Spleen (tissue), 11 donors: Measurements from ENCODE around the gene PTPRN2. TPM values are rescaled to one million over a fixed set of nuclear protein-coding genes. Genes with fewer than 3 reads are reported as not detected.

ENCODE experiments used
- DNase-seq: peaks from one replicate; pipeline ENCODE4 v3.0.0-alpha.2; 2020
- H3K27ac ChIP-seq, 8 donors: fragments of 200-600 bp; sonication (generic) in 7 of 8; 1 replicate in 4 of 8; 2 replicates in 4 of 8; pipeline versions ENCODE4 v1.5.0 to v1.8.0; 2016 to 2021; ENCODE audit warnings: inconsistent platforms in 4 of 8, mild to moderate bottlenecking in 4 of 8, moderate library complexity in 1 of 8
- H3K27me3 ChIP-seq, 7 donors: fragments of 200-600 bp; sonication (generic) in 6 of 7; replicated peaks in 1 of 7; 1 replicate in 4 of 7; 2 replicates in 3 of 7; pipeline versions ENCODE4 v1.5.0 to v1.8.0; 2016 to 2021; ENCODE audit warnings: inconsistent platforms in 3 of 7, mild to moderate bottlenecking in 1 of 7
- H3K36me3 ChIP-seq, 6 donors: fragments of 200-600 bp; sonication (generic) in 5 of 6; 1 replicate in 4 of 6; 2 replicates in 2 of 6; pipeline versions ENCODE4 v1.5.0 to v1.8.0; 2016 to 2021; ENCODE audit warnings: inconsistent platforms in 2 of 6
- H3K4me1 ChIP-seq, 6 donors: fragments of 200-600 bp; sonication (generic) in 5 of 6; 1 replicate in 3 of 6; 2 replicates in 3 of 6; pipeline versions ENCODE4 v1.5.0 to v1.8.0; 2016 to 2021; ENCODE audit warnings: inconsistent platforms in 3 of 6
- H3K4me3 ChIP-seq, 8 donors: fragments of 200-600 bp; sonication (generic) in 7 of 8; 1 replicate in 4 of 8; 2 replicates in 4 of 8; pipeline versions ENCODE4 v1.5.0 to v1.8.0; 2016 to 2021; ENCODE audit warnings: inconsistent platforms in 4 of 8, mild to moderate bottlenecking in 4 of 8, moderate library complexity in 2 of 8
- H3K9me3 ChIP-seq, 8 donors: fragments of 200-600 bp; sonication (generic) in 7 of 8; 1 replicate in 4 of 8; 2 replicates in 4 of 8; pipeline versions ENCODE4 v1.5.0 to v1.8.0; 2016 to 2021; ENCODE audit warnings: inconsistent platforms in 4 of 8
- POLR2A ChIP-seq, 3 donors: fragments of 450-650 bp; IDR thresholded peaks; one replicate each; pipeline ENCODE4 v1.5.1; 2017; ENCODE audit warnings: antibody characterized with exemption in 3 of 3, mild to moderate bottlenecking in 1 of 3
- POLR2AphosphoS5 ChIP-seq, 3 donors: sonication (generic); formaldehyde crosslinking; IDR thresholded peaks; one replicate each; pipeline ENCODE4 v1.5.1; 2017; ENCODE audit warnings: antibody characterized with exemption in 3 of 3
- WGBS, 5 donors: extraction: QIAGEN DNeasy Blood & Tissue Kit in 3 of 5; methylation state at CpG; one replicate each; pipeline versions ENCODE4 v1.1.5 to v1.1.7; 2013 to 2018; 5-methylcytosine and 5-hydroxymethylcytosine counted together
- intact Hi-C: fragments of 100-400 bp; cut with DNase I; formaldehyde crosslinking; loops from one replicate; pipeline ENCODE4 v1.15.0; 2023; ENCODE audit warnings: low total_unique reads
- polyA plus RNA-seq, 3 donors: library from polyadenylated mRNA; stranded (reverse); fragments of 200-250 nt; gene quantifications; one replicate each; pipeline ENCODE4 v1.2.1, GENCODE V29; 2013
- total RNA-seq, 7 donors: library from RNA; depleted of rRNA in 3 of 7; stranded (reverse); fragments of >200 nt in 3 of 7; fragmentation: NEBNext Ultra II Directional in 4 of 7; extraction: Animal tissue kit (Norgen Biotek cat#: 25700) in 4 of 7; gene quantifications; one replicate each; pipeline versions ENCODE4 v1.1.0 to v1.2.1, GENCODE V29; 2016 to 2021
- TF ChIP-seq, protein P1 (sequence below), 11 experiments: fragments of 200-600 bp in 7 of 11; fragments of 450-650 bp in 4 of 11; sonication (generic) in 4 of 11; IDR thresholded peaks in 8 of 11; conservative IDR thresholded peaks in 3 of 11; 1 replicate in 7 of 11; 2 replicates in 4 of 11; pipeline versions ENCODE4 v1.4.0 to v1.8.0; 2016 to 2021; ENCODE audit warnings: antibody characterized with exemption in 11 of 11, inconsistent platforms in 4 of 11, mild to moderate bottlenecking in 1 of 11
- donor health status: healthy with polysubstance abuse.
- donor health status: DM: no; HTN: no; CAD: no; lungs with moderate emphysema.
- donor health status: DM: no; HTN: no; CAD: no.
- donor health status: Bipolar disorder and iron deficiency.
- donor health status: healthy.
- donor health status: DM: no; HTN: no; CAD: no.
- donor health status: DM: yes; HTN: yes; CAD: no.

Gene PTPRN2
- total and polyA plus RNA-seq, 10 donors = 7.0 to 22.8 (median 16.8) TPM

DNA sequence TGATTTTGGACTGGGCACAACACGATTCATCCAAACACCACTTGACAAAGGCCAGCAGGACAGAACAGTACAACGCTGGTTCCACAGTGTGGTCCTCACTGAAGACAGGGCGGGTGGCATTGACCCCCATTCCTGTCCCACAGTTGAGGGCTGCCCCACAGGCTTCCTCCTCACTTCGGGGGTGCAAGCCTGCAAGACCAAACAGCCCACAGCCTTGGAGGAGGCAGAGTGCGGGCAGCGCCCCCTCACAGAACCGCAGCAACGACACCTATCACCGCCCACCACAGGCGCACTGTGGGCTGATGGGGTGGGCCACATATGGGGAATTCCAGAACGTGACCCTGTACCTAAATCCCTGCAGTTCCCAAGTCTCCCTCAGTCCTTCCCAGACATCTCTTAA, 70.6 kb downstream of the PTPRN2 start:
- peaks cover 0 to 12% (median 11%) of the 10 kb centered on the region in 8 donors for H3K9me3 ChIP-seq
- DNase-seq = no peak
- H3K36me3 ChIP-seq = no peaks in the 10 kb centered on the region
- 87 to 97% (median 88%) methylated on average over 4 to 11 of the region's 11 CpGs for WGBS, 5 donors
- no peak overlapping the region for H3K4me3 ChIP-seq
- peaks cover 0 to 47% (median 0%) of the 10 kb centered on the region in 7 donors for H3K27me3 ChIP-seq
- H3K27ac ChIP-seq = no peak overlapping the region
- TF ChIP-seq, protein P1, sequence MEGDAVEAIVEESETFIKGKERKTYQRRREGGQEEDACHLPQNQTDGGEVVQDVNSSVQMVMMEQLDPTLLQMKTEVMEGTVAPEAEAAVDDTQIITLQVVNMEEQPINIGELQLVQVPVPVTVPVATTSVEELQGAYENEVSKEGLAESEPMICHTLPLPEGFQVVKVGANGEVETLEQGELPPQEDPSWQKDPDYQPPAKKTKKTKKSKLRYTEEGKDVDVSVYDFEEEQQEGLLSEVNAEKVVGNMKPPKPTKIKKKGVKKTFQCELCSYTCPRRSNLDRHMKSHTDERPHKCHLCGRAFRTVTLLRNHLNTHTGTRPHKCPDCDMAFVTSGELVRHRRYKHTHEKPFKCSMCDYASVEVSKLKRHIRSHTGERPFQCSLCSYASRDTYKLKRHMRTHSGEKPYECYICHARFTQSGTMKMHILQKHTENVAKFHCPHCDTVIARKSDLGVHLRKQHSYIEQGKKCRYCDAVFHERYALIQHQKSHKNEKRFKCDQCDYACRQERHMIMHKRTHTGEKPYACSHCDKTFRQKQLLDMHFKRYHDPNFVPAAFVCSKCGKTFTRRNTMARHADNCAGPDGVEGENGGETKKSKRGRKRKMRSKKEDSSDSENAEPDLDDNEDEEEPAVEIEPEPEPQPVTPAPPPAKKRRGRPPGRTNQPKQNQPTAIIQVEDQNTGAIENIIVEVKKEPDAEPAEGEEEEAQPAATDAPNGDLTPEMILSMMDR (IDR thresholded peaks at IDR 0.05 in 8 of 11, conservative IDR thresholded peaks at IDR 0.05 in 3 of 11) = no peak
- H3K4me1 ChIP-seq = no peaks in the 10 kb centered on the region
- intact Hi-C loops = no loop called here

DNA sequence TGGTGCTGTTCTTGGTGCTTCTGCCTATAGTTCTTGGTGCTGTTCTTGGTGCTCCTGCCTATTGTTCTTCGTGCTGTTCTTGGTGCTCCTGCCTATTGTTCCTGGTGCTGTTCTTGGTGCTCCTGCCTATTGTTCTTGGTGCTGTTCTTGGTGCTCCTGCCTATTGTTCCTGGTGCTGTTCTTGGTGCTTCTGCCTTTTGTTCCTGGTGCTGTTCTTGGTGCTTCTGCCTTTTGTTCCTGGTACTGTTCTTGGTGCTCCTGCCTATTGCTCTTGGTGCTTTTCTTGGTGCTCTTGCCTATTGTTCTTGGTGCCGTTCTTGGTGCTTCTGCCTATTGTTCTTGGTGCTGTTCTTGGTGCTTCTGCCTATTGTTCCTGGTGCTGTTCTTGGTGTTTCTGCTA, 71.1 kb downstream of the PTPRN2 start:
- H3K27ac ChIP-seq = no peak overlapping the region
- H3K4me3 ChIP-seq = no peak overlapping the region
- intact Hi-C loops = no loop called here
- H3K9me3 ChIP-seq = peaks cover 0 to 17% (median 16%) of the 10 kb centered on the region in 8 donors
- H3K27me3 ChIP-seq = peaks cover 0 to 47% (median 0%) of the 10 kb centered on the region in 7 donors
- no peaks in the 10 kb centered on the region for H3K36me3 ChIP-seq
- 85 to 94% (median 92%) methylated on average over 2 of the region's 2 CpGs for WGBS, 5 donors
- H3K4me1 ChIP-seq = no peaks in the 10 kb centered on the region
- no peak for DNase-seq
- no peak for TF ChIP-seq POLR2A (IDR thresholded peaks at IDR 0.05)

DNA sequence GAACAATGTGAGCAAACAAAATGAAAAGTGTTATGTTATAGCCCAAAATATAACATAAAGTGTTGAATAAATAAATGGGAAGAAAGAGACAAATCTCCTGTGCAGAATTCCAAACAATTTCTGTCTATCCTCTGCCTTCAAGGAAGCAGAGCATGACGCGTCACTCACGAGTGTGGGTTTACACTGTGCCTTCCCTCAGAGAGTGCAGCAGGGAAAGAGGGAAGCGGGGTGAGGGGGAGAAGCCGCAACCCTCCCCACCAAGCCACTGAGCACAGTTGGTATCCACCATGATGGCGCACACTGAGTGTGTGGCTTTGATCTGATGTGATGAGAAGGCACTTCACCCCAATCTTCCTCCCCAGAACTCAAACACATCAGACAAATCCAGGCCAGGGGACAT, 74.8 kb downstream of the PTPRN2 start:
- 86 to 93% (median 89%) methylated on average over 6 of the region's 6 CpGs for WGBS, 5 donors
- intact Hi-C loops = no loop called here
- H3K4me3 ChIP-seq = no peak overlapping the region
- TF ChIP-seq, protein P1 (IDR thresholded peaks at IDR 0.05 in 8 of 11, conservative IDR thresholded peaks at IDR 0.05 in 3 of 11) = no peak
- TF ChIP-seq POLR2AphosphoS5 (IDR thresholded peaks at IDR 0.05) (no peak), POLR2A (IDR thresholded peaks at IDR 0.05) (no peak)
- peaks cover 0 to 3% (median 0%) of the 10 kb centered on the region in 6 donors for H3K4me1 ChIP-seq
- no peak for DNase-seq
- peaks cover 0 to 30% (median 26%) of the 10 kb centered on the region in 8 donors for H3K9me3 ChIP-seq
- H3K27me3 ChIP-seq = peaks cover 0 to 23% (median 0%) of the 10 kb centered on the region in 7 donors
- H3K27ac ChIP-seq = no peak overlapping the region
- H3K36me3 ChIP-seq = no peaks in the 10 kb centered on the region

DNA sequence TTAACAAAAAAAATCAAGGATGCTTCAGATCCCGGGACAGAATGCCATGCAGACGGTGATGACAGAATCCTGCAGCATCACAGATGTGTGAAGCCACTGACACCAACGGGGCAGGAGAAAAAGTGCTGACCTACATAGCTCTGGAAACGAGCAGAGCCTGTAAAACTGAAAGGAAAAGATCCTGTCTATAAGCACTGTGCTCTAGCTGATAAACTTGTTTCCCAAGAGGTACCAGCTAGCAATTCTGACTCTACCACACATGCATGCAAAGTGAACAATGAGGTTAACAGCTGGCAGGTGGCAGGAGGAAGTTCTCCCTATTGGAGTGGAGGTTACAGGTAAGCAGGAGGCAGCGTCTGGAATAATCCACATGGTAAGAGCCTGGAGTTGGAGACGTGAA, 75.6 kb downstream of the PTPRN2 start:
- H3K27ac ChIP-seq = no peak overlapping the region
- no peak overlapping the region for H3K4me3 ChIP-seq
- H3K27me3 ChIP-seq = peaks cover 0 to 15% (median 0%) of the 10 kb centered on the region in 7 donors
- no peaks in the 10 kb centered on the region for H3K36me3 ChIP-seq
- WGBS, 5 donors = 71 to 90% (median 82%) methylated on average over 6 of the region's 6 CpGs
- intact Hi-C loops = no loop called here
- peaks cover 0 to 4% (median 0%) of the 10 kb centered on the region in 6 donors for H3K4me1 ChIP-seq
- peak; percentile 2 for DNase-seq
- peaks cover 0 to 30% (median 26%) of the 10 kb centered on the region in 8 donors for H3K9me3 ChIP-seq
- TF ChIP-seq POLR2AphosphoS5 (IDR thresholded peaks at IDR 0.05) (no peak), POLR2A (IDR thresholded peaks at IDR 0.05) (no peak)
- TF ChIP-seq, protein P1 (IDR thresholded peaks at IDR 0.05 in 8 of 11, conservative IDR thresholded peaks at IDR 0.05 in 3 of 11) = no peak
